Lower lobe of right lung (tissue), 2 donors: ENCODE measurements around the gene PLAU. TPM values are rescaled to one million over a fixed set of nuclear protein-coding genes. Genes with fewer than 3 reads are reported as not detected.
A peak's percentile ranks its signal among the peaks of the same experiment; 100 is the strongest.

ENCODE experiments used
- ATAC-seq, 2 donors: fragments of 200-7000 bp; cut with Tn5 transposase; one replicate each; pipeline ENCODE4 v1.9.1; 2020 to 2022; ENCODE audit warnings: mild to moderate bottlenecking in 2 of 2, moderate library complexity in 2 of 2
- DNase-seq: peaks from one replicate; pipeline ENCODE4 v3.0.0-alpha.2; 2020
- H3K27ac ChIP-seq: fragments of 200-600 bp; one replicate; pipeline ENCODE4 v1.8.0; 2022
- H3K27me3 ChIP-seq: fragments of 200-600 bp; one replicate; pipeline ENCODE4 v1.8.0; 2022; ENCODE audit warnings: low read depth
- H3K36me3 ChIP-seq: fragments of 200-600 bp; one replicate; pipeline ENCODE4 v1.8.0; 2022; ENCODE audit warnings: mild to moderate bottlenecking
- H3K4me1 ChIP-seq: fragments of 200-600 bp; one replicate; pipeline ENCODE4 v1.8.0; 2022
- H3K4me3 ChIP-seq: fragments of 200-600 bp; one replicate; pipeline ENCODE4 v1.8.0; 2022; ENCODE audit warnings: mild to moderate bottlenecking
- H3K9me3 ChIP-seq: fragments of 200-600 bp; one replicate; pipeline ENCODE4 v1.8.0; 2022
- intact Hi-C: fragments of 100-400 bp; cut with DNase I; formaldehyde crosslinking; loops from one replicate; pipeline ENCODE4 v1.11.0; 2022
- total RNA-seq: library from RNA; stranded (reverse); fragmentation: NEBNext Ultra II Directional; extraction: Animal tissue kit (Norgen Biotek cat#: 25700); gene quantifications from one replicate; pipeline ENCODE4 v1.2.1, GENCODE V29; 2021
- TF ChIP-seq, protein P1 (sequence below): fragments of 200-600 bp; IDR thresholded peaks from one replicate; pipeline ENCODE4 v1.8.0; 2022; ENCODE audit warnings: antibody characterized with exemption, mild to moderate bottlenecking
- donor health status: DM: no; HTN: yes; CAD: no; lungs with severe emphysema.

The PLAU gene
- total RNA-seq, 1 donor from 2014 or later: 29.0 TPM

DNA sequence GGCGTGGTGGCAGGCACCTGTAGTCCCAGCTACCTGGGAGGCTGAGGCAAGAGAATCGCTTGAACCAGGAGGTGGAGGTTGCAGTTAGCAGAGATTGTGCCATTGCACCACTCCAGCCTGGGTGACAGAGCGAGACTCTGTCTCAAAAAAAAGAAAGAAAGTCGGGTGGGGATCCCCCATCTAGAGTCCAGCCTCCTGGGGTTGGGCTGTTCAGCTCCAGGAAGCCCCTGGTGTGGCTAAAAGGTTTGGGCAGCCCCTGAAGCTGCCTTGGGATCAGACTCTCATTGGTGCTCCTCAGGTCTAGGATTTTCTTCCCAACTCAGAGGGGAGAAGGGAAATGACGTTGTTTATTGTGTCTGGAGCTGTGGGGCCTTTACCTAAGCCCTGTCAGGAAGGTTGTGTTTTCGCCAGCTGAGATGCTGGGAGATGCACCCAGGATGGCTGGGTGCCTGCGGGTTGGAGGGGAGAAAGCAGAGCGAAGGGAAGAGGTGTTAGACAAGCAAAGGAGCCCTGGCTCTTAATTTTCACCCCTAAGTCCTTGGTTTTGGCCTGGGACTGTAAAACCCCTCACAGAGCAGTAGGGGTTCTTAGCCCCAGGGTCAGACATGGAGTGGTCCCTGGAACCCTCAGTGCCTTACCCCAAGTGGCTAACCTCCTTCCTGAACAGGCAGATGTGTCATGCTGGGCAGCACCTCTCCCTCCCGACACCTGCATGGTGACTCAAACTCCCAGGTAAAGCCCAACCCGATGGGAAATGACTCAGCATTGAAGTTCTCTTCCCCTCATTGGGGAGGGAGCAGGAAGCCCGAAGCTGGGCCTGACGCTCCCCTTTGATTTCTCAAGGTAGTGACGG lies 21.1 kb downstream of the PLAU start:
- ATAC-seq: peak; percentile 86 to 92
- peaks cover 11% of the 10 kb centered on the region for H3K4me1 ChIP-seq
- TF ChIP-seq, protein P1, sequence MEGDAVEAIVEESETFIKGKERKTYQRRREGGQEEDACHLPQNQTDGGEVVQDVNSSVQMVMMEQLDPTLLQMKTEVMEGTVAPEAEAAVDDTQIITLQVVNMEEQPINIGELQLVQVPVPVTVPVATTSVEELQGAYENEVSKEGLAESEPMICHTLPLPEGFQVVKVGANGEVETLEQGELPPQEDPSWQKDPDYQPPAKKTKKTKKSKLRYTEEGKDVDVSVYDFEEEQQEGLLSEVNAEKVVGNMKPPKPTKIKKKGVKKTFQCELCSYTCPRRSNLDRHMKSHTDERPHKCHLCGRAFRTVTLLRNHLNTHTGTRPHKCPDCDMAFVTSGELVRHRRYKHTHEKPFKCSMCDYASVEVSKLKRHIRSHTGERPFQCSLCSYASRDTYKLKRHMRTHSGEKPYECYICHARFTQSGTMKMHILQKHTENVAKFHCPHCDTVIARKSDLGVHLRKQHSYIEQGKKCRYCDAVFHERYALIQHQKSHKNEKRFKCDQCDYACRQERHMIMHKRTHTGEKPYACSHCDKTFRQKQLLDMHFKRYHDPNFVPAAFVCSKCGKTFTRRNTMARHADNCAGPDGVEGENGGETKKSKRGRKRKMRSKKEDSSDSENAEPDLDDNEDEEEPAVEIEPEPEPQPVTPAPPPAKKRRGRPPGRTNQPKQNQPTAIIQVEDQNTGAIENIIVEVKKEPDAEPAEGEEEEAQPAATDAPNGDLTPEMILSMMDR: no peak
- no peaks in the 10 kb centered on the region for H3K36me3 ChIP-seq
- no peak overlapping the region for H3K4me3 ChIP-seq
- H3K27ac ChIP-seq: no peak overlapping the region
- intact Hi-C loops: loop anchor here (10.0 kb wide), 1 partner anchor 47 kb away; no protein-coding TSS in a partner anchor
- no peaks in the 10 kb centered on the region for H3K27me3 ChIP-seq
- DNase-seq: peak; percentile 56
- no peaks in the 10 kb centered on the region for H3K9me3 ChIP-seq

DNA sequence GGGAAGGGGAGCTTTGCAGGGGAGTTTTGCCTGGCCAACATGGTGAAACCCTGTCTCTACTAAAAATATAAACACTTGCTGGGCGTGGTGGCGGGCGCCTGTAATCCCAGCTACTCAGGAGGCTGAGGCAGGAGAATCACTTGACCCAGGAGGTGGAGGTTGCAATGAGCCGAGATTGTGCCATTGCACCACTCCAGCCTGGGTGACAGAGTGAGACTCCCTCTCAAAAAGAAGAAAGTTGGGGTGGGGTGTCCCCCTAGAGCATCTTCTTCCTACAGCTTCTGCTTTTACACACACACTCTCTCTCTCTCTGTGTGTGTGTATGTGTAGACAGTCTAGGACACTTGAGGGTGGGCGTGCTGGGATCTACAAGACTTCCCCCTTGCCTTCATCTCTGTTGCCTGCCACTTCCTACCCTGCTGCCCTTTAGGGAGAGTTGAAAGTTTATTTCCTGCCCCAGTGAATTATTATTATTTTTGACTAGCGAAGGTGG lies 21.7 kb downstream of the PLAU start:
- Histone ChIP-seq H3K4me3 (no peak overlapping the region), H3K27ac (no peak overlapping the region), H3K9me3 (no peaks in the 10 kb centered on the region), H3K4me1 (peaks cover 16% of the 10 kb centered on the region), H3K36me3 (no peaks in the 10 kb centered on the region), H3K27me3 (no peaks in the 10 kb centered on the region)
- peak; percentile 34 to 49 for ATAC-seq
- intact Hi-C loops: loop anchor here (10.0 kb wide), 1 partner anchor 48 kb away; no protein-coding TSS in a partner anchor
- TF ChIP-seq, protein P1: no peak
- DNase-seq: no peak

DNA sequence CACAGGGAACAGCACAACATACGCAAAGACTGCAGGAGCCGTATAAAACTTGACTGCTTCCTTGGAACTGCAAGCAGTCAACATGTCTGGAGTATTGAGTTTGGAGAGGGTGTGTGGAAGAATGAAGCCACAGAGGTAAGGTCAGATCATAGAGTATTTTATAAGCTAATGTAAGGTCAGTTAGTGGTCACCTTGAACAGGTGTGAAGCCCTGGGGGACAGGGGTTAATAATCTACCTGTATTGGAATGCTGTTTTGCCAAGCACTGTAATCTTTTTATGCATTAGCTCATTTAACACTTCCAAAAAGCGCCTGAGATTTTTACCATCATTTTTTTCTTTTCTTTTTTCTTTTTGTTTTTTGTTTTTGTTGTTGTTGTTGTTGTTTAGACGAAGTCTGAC lies 23.1 kb downstream of the PLAU start:
- DNase-seq (no peak), ATAC-seq (no peak)
- no peak overlapping the region for H3K27ac ChIP-seq
- no peaks in the 10 kb centered on the region for H3K36me3 ChIP-seq
- no peak overlapping the region for H3K4me3 ChIP-seq
- TF ChIP-seq, protein P1: no peak
- H3K4me1 ChIP-seq: peaks cover 27% of the 10 kb centered on the region
- H3K27me3 ChIP-seq: no peaks in the 10 kb centered on the region
- intact Hi-C loops: loop anchor here (10.0 kb wide), 1 partner anchor 49 kb away; no protein-coding TSS in a partner anchor
- H3K9me3 ChIP-seq: no peaks in the 10 kb centered on the region

DNA sequence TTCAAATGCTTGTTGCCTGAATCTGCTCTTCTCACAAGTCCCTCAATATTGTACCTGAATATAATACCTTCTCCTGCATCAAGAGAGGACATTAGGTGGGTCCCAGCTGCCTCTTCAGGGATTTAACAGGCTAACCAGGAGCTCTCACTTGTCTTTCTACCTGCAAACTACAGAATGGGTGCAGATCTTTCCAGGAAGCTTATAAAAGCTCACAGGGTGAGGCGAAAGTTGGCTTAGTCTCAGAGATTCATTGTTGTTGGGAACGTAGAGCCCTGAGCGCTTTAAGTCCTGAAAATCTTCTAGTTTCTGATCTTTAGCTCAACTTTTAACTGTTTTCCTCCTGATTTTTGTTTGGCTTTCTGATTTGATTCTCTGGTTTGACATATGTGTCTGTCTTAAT lies 25.0 kb downstream of the PLAU start:
- no peak for DNase-seq
- Histone ChIP-seq H3K27ac (no peak overlapping the region), H3K27me3 (no peaks in the 10 kb centered on the region), H3K9me3 (no peaks in the 10 kb centered on the region), H3K4me1 (peaks cover 33% of the 10 kb centered on the region), H3K36me3 (no peaks in the 10 kb centered on the region), H3K4me3 (no peak overlapping the region)
- no peak for ATAC-seq
- intact Hi-C loops: loop anchor here (10.0 kb wide), 1 partner anchor 51 kb away; no protein-coding TSS in a partner anchor
- TF ChIP-seq, protein P1: no peak

DNA sequence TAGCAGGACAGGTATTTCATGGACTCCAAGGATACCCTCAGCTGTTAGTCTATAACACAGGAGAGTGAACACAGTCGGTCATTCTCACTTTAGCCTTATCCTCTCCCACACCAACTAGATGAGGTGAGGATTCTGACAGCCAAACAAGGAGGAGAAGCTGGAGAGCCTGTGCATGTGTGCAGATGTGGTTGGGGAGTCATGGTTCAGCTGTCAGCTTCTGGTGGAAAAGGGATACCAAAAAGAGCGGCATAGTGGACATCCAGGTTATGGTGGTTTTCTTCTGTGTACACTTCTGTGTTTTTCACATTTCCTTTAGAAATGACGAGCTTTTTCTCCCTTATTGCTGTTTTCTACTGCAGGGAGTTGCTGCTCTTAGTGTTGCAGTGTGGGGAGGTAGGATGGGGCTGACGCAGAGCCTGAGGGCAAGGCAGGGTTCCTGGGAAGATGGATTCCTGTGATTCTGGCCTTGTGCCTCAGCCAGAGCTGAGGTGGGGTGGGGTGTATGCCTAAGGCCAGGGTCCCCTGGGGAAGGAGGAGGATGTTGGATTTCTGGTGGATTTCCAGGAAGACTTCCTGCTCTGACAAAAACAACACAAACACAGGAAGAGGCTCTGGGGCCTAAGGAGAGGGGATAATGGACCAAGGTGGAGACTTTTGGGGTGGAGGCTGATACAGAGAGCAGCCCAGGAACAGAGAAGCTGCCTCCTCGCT lies 26.6 kb downstream of the PLAU start:
- Histone ChIP-seq H3K27ac (peak overlapping the region; percentile 50), H3K4me1 (peaks cover 30% of the 10 kb centered on the region), H3K27me3 (no peaks in the 10 kb centered on the region), H3K9me3 (no peaks in the 10 kb centered on the region), H3K36me3 (no peaks in the 10 kb centered on the region), H3K4me3 (no peak overlapping the region)
- TF ChIP-seq, protein P1: no peak
- intact Hi-C loops: loop anchor here (10.0 kb wide), 1 partner anchor 53 kb away; no protein-coding TSS in a partner anchor
- DNase-seq: no peak
- ATAC-seq: no peak
